ENCODE measurements around the gene CNKSR2. TPM values are rescaled to one million over a fixed set of nuclear protein-coding genes. Genes with fewer than 3 reads are reported as not detected.

The CNKSR2 gene
- total and polyA plus RNA-seq, 2 experiments from 2014 or later = 1.5 to 10.3 TPM

DNA sequence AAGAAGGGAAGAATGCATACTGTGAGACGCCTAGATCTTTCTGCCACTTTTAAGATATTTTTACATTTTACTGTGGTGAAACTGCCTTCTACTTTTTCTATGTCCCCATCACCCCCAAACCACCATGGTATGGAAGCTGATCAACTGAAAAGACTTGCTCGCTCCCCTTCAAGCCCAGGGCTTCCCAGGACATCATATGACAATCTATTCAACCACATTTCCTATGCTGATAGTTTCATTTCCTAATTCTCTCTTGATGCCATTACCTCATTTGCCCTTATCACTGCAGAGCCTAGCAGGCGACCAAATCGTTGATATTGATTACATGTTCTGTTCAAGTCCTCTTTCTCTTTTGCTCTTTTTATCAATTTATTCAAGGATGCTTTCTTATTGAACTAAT, 324.1 kb downstream of the CNKSR2 start:
- no peaks in the 10 kb centered on the region for H3K27me3 ChIP-seq
- no peak overlapping the region for H3K4me3 ChIP-seq
- no peaks in the 10 kb centered on the region for H3K79me2 ChIP-seq
- no peaks in the 10 kb centered on the region for H3K9me2 ChIP-seq (replicated peaks; ENCODE audit: insufficient read depth)
- H3K36me3 ChIP-seq (replicated peaks; ENCODE audit: insufficient read depth, low read depth) = no peaks in the 10 kb centered on the region
- H3K9me3 ChIP-seq (ENCODE audit: low read depth) = no peaks in the 10 kb centered on the region
- no peaks in the 10 kb centered on the region for H4K20me1 ChIP-seq (ENCODE audit: insufficient read depth, poor library complexity, severe bottlenecking)
- no peaks in the 10 kb centered on the region for H3K4me1 ChIP-seq (ENCODE audit: insufficient read depth)
- no peak overlapping the region for H3K4me2 ChIP-seq
- H3K27ac ChIP-seq = no peak overlapping the region
- H2AFZ ChIP-seq = no peak overlapping the region
- DNase-seq (ENCODE audit: low spot score) = no peak
- WGBS (ENCODE audit: low lambda C conversion rate, missing lambda C conversion rate) = 85% methylated on average over 4 of the region's 4 CpGs
- no peak for TF ChIP-seq EZH2phosphoT487 (IDR thresholded peaks at IDR 0.05; ENCODE audit: low read depth, severe bottlenecking, unreplicated experiment)

DNA sequence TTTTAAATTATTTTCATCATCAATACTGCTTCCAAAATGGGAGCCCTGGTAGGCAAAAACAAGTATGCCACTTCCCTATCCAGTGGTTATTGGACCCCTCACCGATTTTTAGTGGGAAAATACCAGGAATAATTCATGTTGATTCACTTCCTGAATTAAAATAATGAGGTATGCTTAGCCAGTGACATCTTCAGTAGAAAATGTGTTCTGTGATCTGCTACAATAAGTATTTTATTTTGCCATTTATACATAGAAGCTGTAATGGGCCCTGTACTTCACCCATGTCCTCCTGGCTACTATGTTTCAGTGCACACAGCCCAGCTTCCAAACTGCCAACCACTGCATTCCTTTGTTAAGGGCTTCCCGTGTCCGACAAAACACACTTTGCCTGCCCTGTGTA, 324.9 kb downstream of the CNKSR2 start:
- Histone ChIP-seq H3K4me3 (no peak overlapping the region), H3K79me2 (no peaks in the 10 kb centered on the region), H3K9me2 (replicated peaks; ENCODE audit: insufficient read depth) (no peaks in the 10 kb centered on the region), H3K27me3 (no peaks in the 10 kb centered on the region), H3K36me3 (replicated peaks; ENCODE audit: insufficient read depth, low read depth) (no peaks in the 10 kb centered on the region), H3K4me1 (ENCODE audit: insufficient read depth) (no peaks in the 10 kb centered on the region), H2AFZ (no peak overlapping the region), H3K9me3 (ENCODE audit: low read depth) (no peaks in the 10 kb centered on the region), H4K20me1 (ENCODE audit: insufficient read depth, poor library complexity, severe bottlenecking) (no peaks in the 10 kb centered on the region), H3K27ac (no peak overlapping the region), H3K4me2 (no peak overlapping the region)
- WGBS (ENCODE audit: low lambda C conversion rate, missing lambda C conversion rate) = 67% methylated on average over 3 of the region's 3 CpGs
- TF ChIP-seq EZH2 (IDR thresholded peaks at IDR 0.05; ENCODE audit: borderline replicate concordance) (no peak), EZH2phosphoT487 (IDR thresholded peaks at IDR 0.05; ENCODE audit: low read depth, severe bottlenecking, unreplicated experiment) (no peak)
- TF ChIP-seq, protein P1, sequence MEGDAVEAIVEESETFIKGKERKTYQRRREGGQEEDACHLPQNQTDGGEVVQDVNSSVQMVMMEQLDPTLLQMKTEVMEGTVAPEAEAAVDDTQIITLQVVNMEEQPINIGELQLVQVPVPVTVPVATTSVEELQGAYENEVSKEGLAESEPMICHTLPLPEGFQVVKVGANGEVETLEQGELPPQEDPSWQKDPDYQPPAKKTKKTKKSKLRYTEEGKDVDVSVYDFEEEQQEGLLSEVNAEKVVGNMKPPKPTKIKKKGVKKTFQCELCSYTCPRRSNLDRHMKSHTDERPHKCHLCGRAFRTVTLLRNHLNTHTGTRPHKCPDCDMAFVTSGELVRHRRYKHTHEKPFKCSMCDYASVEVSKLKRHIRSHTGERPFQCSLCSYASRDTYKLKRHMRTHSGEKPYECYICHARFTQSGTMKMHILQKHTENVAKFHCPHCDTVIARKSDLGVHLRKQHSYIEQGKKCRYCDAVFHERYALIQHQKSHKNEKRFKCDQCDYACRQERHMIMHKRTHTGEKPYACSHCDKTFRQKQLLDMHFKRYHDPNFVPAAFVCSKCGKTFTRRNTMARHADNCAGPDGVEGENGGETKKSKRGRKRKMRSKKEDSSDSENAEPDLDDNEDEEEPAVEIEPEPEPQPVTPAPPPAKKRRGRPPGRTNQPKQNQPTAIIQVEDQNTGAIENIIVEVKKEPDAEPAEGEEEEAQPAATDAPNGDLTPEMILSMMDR (IDR thresholded peaks at IDR 0.05; ENCODE audit: poor library complexity) = no peak
- DNase-seq (ENCODE audit: low spot score) = no peak

DNA sequence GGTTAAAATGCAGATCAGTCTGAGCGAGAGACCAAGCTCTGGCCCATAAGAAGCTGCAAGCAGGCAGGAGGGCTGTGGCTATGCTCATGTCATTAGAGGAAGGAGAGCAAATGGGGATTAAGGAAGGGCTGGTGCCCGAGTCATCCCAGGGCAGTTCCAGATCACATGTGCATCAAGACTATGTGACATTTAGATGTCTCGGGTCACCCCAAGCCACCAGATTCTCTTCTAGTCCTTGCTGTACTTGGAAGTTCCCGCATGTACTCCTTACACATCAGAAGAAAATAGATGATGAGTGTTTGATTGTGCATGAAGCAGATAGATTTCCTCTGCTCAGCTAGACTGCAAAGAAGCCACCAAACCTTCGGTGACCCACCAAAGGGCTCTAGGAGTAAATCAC, 326.1 kb downstream of the CNKSR2 start:
- no peak for TF ChIP-seq EZH2 (IDR thresholded peaks at IDR 0.05; ENCODE audit: borderline replicate concordance)
- TF ChIP-seq EZH2phosphoT487 (IDR thresholded peaks at IDR 0.05; ENCODE audit: low read depth, severe bottlenecking, unreplicated experiment) = no peak
- TF ChIP-seq, protein P1 (IDR thresholded peaks at IDR 0.05; ENCODE audit: poor library complexity) = no peak
- WGBS (ENCODE audit: low lambda C conversion rate, missing lambda C conversion rate) = 81% methylated on average over 5 of the region's 5 CpGs
- H3K27ac ChIP-seq = no peak overlapping the region
- H3K9me3 ChIP-seq (ENCODE audit: low read depth) = no peaks in the 10 kb centered on the region
- H3K79me2 ChIP-seq = no peaks in the 10 kb centered on the region
- no peaks in the 10 kb centered on the region for H3K36me3 ChIP-seq (replicated peaks; ENCODE audit: insufficient read depth, low read depth)
- DNase-seq (ENCODE audit: low spot score) = no peak
- H3K4me1 ChIP-seq (ENCODE audit: insufficient read depth) = no peaks in the 10 kb centered on the region
- H2AFZ ChIP-seq = no peak overlapping the region
- H3K9me2 ChIP-seq (replicated peaks; ENCODE audit: insufficient read depth) = no peaks in the 10 kb centered on the region
- H3K4me2 ChIP-seq = no peak overlapping the region
- no peaks in the 10 kb centered on the region for H3K27me3 ChIP-seq
- H3K4me3 ChIP-seq = no peak overlapping the region
- no peaks in the 10 kb centered on the region for H4K20me1 ChIP-seq (ENCODE audit: insufficient read depth, poor library complexity, severe bottlenecking)

DNA sequence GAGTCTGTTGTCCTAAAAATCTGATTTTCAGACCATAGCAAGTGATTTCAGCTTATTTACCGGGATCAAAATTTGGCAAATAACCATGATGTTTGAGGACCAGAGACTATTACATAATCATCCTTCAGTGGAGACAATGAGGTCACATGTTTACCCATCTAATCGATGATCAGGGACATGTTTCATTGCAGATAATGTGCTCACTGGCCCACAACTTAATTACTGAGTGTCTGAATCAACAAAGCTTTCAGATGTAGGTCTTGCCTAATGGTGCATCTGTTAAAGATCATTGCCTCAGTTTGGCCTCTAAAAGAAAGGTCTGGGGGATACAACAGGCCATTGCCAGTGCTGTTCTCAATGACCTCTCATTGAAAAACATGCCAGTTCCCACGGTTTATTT, 326.7 kb downstream of the CNKSR2 start:
- WGBS (ENCODE audit: low lambda C conversion rate, missing lambda C conversion rate) = 72% methylated on average over 3 of the region's 3 CpGs
- no peak overlapping the region for H3K27ac ChIP-seq

More for the DNA sequence above, 326.7 kb downstream of the CNKSR2 start:
- Histone ChIP-seq H3K27me3 (no peaks in the 10 kb centered on the region), H2AFZ (no peak overlapping the region), H3K9me3 (ENCODE audit: low read depth) (no peaks in the 10 kb centered on the region), H3K79me2 (no peaks in the 10 kb centered on the region), H3K9me2 (replicated peaks; ENCODE audit: insufficient read depth) (no peaks in the 10 kb centered on the region), H3K4me3 (no peak overlapping the region), H3K4me2 (no peak overlapping the region), H4K20me1 (ENCODE audit: insufficient read depth, poor library complexity, severe bottlenecking) (no peaks in the 10 kb centered on the region), H3K4me1 (ENCODE audit: insufficient read depth) (no peaks in the 10 kb centered on the region), H3K36me3 (replicated peaks; ENCODE audit: insufficient read depth, low read depth) (no peaks in the 10 kb centered on the region)
- TF ChIP-seq EZH2 (IDR thresholded peaks at IDR 0.05; ENCODE audit: borderline replicate concordance) (no peak), EZH2phosphoT487 (IDR thresholded peaks at IDR 0.05; ENCODE audit: low read depth, severe bottlenecking, unreplicated experiment) (no peak)
- TF ChIP-seq, protein P1 (IDR thresholded peaks at IDR 0.05; ENCODE audit: poor library complexity) = no peak
- no peak for DNase-seq (ENCODE audit: low spot score)

Data from hepatocyte (in vitro differentiated cells).